RWPE1 (cell line): ENCODE measurements around the gene PRSS8.

Experiments
- CTCF ChIA-PET: fragments of 350-600 bp; sonication (Branson Sonifier 250); formaldehyde crosslinking; extraction: SDS; loops from one replicate; lab custom pipeline; 2021; lab: Yijun Ruan, JAX
- POLR2A ChIA-PET: fragments of 400-600 bp; formaldehyde crosslinking; extraction: SDS; loops from one replicate; lab custom pipeline; 2020; ENCODE audit warnings: antibody characterized with exemption; ENCODE audit not compliant: low non-redundant PET; lab: Yijun Ruan, JAX
- DNase-seq: peaks from one replicate; pipeline ENCODE4 v3.0.0; 2012; ENCODE audit warnings: low spot score
- H3K27ac ChIP-seq: fragments of 450-650 bp; 2 replicates; pipeline ENCODE4 v1.5.1; 2017
- CTCF ChIP-seq: fragments of 450-650 bp; conservative IDR thresholded peaks from 2 replicates; pipeline ENCODE4 v1.5.1; 2017; ENCODE audit warnings: low read depth, mild to moderate bottlenecking

The PRSS8 gene

GRCh38 chr16:31087971-31088370 lies 47.6 kb downstream of the PRSS8 start:
- CTCF ChIA-PET = interaction anchor here (2.5 kb wide), 1 partner anchor 103 kb away, joined by 11 read pairs; the partner anchor contains the start of gene HSD3B7

GRCh38 chr16:31087481-31087880 lies 48.0 kb downstream of the PRSS8 start:
- DNase-seq = no peak
- peak overlapping the region; percentile 67 for H3K27ac ChIP-seq
- CTCF ChIA-PET = interaction anchor here (2.5 kb wide), 1 partner anchor 102 kb away, joined by 11 read pairs; the partner anchor contains the start of gene HSD3B7
- TF ChIP-seq CTCF = no peak
- POLR2A ChIA-PET = no interaction called here

More at GRCh38 chr16:31087971-31088370, 47.6 kb downstream of the PRSS8 start:
- no peak for TF ChIP-seq CTCF
- POLR2A ChIA-PET = no interaction called here
- no peak for DNase-seq
- H3K27ac ChIP-seq = peak overlapping the region; percentile 67

GRCh38 chr16:31086629-31086906 lies 49.0 kb downstream of the PRSS8 start:
- DNase-seq = no peak
- CTCF ChIA-PET = interaction anchor here (0.5 kb wide), 1 partner anchor 86 kb away, joined by 3 read pairs; no protein-coding TSS in a partner anchor
- peak overlapping the region; percentile 67 for H3K27ac ChIP-seq
- POLR2A ChIA-PET = no interaction called here
- no peak for TF ChIP-seq CTCF

GRCh38 chr16:31085873-31086628 lies 49.5 kb downstream of the PRSS8 start:
- no peak for TF ChIP-seq CTCF
- ChIA-PET CTCF (interaction anchor here (0.5 kb wide), 1 partner anchor 86 kb away, joined by 3 read pairs; no protein-coding TSS in a partner anchor), POLR2A (no interaction called here)
- H3K27ac ChIP-seq = peak overlapping the region; percentile 67
- DNase-seq = no peak

GRCh38 chr16:31085411-31085810 lies 50.1 kb downstream of the PRSS8 start:
- ChIA-PET CTCF (no interaction called here), POLR2A (no interaction called here)
- DNase-seq = no peak
- peak overlapping the region; percentile 67 for H3K27ac ChIP-seq
- no peak for TF ChIP-seq CTCF

GRCh38 chr16:31084584-31085302 lies 50.8 kb downstream of the PRSS8 start:
- TF ChIP-seq CTCF = no peak
- POLR2A ChIA-PET = interaction anchor here (1.1 kb wide), 1 partner anchor 11 kb away, joined by 3 read pairs; the partner anchor contains the start of genes ZNF646 and ZNF668
- CTCF ChIA-PET = no interaction called here
- peak overlapping the region; percentile 67 for H3K27ac ChIP-seq
- DNase-seq = no peak
